ENCODE measurements around the gene STPG3.

The STPG3 gene

DNA sequence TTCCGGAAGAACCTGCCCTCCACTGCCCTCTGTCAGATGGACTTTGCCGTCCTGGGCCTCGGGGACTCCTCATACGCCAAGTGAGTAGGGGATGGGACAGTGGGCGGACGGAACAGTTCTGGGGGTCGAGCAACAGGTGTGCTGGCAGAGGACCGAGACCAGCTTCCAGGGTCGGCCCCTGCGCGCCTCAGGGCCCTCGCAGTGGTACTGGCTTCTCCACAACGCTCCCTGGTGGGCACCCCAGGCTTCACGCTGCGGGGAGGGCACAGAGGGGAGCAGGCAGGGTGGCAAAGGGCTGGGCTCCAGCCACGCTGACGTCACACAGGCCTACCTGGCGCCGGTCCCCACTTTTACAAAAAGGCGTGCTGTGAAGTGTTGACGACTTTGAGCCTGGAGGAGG lies 38.6 kb upstream of the STPG3 start:
- H3K4me3 ChIP-seq (ENCODE audit: low read depth, low read length): no peak overlapping the region
- no peak for DNase-seq (ENCODE audit: low read depth)
- TF ChIP-seq CTCF (IDR thresholded peaks at IDR 0.05; ENCODE audit: insufficient read depth, low read depth, low read length, missing control alignments): no peak

DNA sequence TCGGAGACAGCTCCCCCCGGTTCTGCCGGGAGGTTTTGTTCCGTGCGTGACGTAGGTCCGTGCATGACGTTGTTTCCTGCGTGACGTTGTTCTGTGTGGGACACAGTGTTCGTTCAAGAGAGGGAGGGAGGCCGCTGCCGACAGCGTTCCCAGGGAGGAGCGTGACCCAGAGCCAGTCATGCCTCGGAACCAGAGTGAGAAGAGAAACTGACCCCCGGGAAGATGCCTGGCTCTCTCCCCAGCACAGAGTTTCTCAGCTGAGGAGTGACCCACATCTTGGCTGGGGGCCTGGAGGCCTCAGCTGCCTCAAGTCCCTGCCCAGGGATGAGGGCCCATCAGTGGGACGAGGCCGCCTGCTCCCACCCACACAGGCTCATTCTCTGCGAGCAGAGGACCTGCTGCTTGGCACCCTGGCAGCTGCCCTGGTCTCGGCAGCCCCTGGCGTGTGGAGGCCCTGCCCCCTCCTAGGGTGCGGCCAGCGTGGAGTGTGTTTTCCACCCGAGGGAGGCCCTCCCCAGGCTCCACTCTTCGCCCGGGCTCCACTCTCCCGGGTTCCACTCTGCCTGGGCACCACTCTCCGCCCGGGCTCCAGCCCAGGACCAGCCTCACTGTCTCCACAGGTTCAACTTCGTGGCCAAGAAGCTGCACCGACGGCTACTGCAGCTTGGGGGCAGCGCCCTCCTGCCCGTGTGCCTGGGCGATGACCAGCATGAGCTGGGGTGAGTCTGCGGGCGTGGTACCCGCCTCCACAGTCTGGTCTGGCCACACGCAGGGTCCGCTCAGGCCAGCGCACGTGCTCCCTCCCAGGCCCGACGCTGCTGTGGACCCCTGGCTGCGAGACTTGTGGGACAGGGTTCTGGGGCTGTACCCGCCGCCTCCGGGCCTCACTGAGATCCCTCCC lies 37.7 kb upstream of the STPG3 start:
- H3K4me3 ChIP-seq (ENCODE audit: low read depth, low read length): no peak overlapping the region
- TF ChIP-seq CTCF (IDR thresholded peaks at IDR 0.05; ENCODE audit: insufficient read depth, low read depth, low read length, missing control alignments): no peak
- no peak for DNase-seq (ENCODE audit: low read depth)

DNA sequence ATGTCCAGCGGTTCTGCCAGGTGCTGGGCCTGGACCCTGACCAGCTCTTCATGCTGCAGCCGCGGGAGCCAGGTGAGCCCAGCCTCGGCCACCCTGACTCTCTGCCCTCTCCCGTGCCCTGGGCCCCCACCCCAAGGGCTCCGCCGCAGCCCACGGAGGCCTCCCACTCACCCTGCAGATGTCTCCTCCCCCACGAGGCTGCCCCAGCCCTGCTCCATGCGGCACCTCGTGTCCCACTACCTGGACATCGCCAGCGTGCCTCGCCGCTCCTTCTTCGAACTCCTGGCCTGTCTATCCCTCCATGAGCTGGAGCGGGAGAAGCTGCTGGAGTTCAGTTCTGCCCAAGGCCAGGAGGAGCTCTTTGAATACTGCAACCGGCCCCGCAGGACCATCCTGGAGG lies 36.5 kb upstream of the STPG3 start:
- no peak for TF ChIP-seq CTCF (IDR thresholded peaks at IDR 0.05; ENCODE audit: insufficient read depth, low read depth, low read length, missing control alignments)
- no peak for DNase-seq (ENCODE audit: low read depth)
- no peak overlapping the region for H3K4me3 ChIP-seq (ENCODE audit: low read depth, low read length)

DNA sequence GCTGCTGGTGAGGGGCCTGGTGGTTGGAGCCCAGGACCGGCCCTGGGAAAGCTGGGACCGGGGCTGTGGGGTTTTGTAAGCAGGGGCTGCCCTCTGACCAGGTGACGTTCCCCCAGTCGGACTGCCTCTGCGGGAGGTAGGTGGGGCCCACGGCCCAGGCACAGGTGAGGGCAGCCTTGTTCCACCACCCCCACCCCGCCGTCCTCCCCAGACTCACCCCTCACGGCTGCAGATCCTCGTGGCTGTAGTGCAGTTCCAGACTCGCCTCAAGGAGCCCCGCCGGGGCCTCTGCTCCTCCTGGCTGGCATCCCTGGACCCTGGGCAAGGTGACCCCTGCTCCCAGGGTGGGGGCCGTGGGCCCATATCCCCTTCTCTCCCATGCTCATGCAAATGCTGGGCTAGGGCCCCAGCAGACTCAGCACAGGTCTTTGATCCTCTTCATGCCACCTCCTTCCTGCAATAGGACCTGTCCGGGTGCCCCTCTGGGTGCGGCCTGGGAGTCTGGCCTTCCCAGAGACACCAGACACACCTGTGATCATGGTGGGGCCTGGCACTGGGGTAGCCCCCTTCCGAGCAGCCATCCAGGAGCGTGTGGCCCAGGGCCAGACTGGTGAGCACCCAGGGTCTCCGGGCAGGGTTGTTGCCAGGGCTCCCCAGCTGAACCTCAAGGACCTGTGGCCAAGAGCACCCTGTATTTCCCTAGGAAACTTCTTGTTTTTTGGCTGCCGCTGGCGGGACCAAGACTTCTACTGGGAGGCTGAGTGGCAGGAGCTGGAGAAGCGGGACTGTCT lies 35.7 kb upstream of the STPG3 start:
- no peak overlapping the region for H3K4me3 ChIP-seq (ENCODE audit: low read depth, low read length)
- DNase-seq (ENCODE audit: low read depth): no peak
- no peak for TF ChIP-seq CTCF (IDR thresholded peaks at IDR 0.05; ENCODE audit: insufficient read depth, low read depth, low read length, missing control alignments)

- DNase-seq (ENCODE audit: low read depth): no peak
- no peak overlapping the region for H3K4me3 ChIP-seq (ENCODE audit: low read depth, low read length)
- TF ChIP-seq CTCF (IDR thresholded peaks at IDR 0.05; ENCODE audit: insufficient read depth, low read depth, low read length, missing control alignments): no peak
Observed at GRCh38 chr9:137216188-137216965, 34.7 kb upstream of the STPG3 start.

- H3K4me3 ChIP-seq (ENCODE audit: low read depth, low read length): no peak overlapping the region
- DNase-seq (ENCODE audit: low read depth): no peak
- no peak for TF ChIP-seq CTCF (IDR thresholded peaks at IDR 0.05; ENCODE audit: insufficient read depth, low read depth, low read length, missing control alignments)
Observed at GRCh38 chr9:137217276-137218211, 33.5 kb upstream of the STPG3 start.
